Tibial nerve (tissue), 3 donors: ENCODE measurements around the gene PLCB4.

Experiments
- CTCF ChIP-seq, 5 experiments: fragments of 200-600 bp in 3 of 5; fragments of 450-650 bp in 2 of 5; sonication (generic) in 3 of 5; IDR thresholded peaks; one replicate each; pipeline ENCODE4 v1.5.1; 2016 to 2019; ENCODE audit warnings: antibody characterized with exemption in 5 of 5, mild to moderate bottlenecking in 3 of 5, moderate library complexity in 2 of 5
- POLR2A ChIP-seq, 2 donors: fragments of 450-650 bp; IDR thresholded peaks; one replicate each; pipeline ENCODE4 v1.6.1; 2017; ENCODE audit warnings: antibody characterized with exemption in 2 of 2, mild to moderate bottlenecking in 2 of 2, moderate library complexity in 2 of 2

GRCh38 chr20:9244811-9245210, 175.9 kb downstream of the PLCB4 start:
- TF ChIP-seq CTCF (IDR thresholded peaks at IDR 0.05): no peak
- no peak for TF ChIP-seq POLR2A (IDR thresholded peaks at IDR 0.05)
